ENCODE measurements around the gene INSRR.

DNA sequence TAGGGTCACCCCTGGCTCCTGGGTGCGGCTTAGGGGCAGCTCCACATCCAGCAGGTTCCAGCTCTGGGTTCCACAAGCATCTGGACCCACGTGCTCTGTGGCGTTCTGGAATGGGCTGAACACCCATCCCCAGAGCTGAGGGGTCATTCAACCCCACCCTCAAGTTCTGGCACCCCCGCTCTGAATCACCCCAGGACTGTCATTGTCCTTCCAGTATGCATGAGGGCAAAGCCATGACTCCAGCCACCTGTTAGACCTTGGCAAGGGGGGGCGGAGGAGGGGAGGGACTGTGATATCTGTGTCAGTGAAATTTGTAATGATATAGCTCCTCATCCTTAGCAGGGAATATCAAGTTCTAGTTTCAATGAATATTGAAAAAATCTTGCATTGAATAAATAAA is 12.3 kb downstream of the INSRR start:
- TF ChIP-seq POLR2A (IDR thresholded peaks at IDR 0.05): no peak
- TF ChIP-seq, protein P1, sequence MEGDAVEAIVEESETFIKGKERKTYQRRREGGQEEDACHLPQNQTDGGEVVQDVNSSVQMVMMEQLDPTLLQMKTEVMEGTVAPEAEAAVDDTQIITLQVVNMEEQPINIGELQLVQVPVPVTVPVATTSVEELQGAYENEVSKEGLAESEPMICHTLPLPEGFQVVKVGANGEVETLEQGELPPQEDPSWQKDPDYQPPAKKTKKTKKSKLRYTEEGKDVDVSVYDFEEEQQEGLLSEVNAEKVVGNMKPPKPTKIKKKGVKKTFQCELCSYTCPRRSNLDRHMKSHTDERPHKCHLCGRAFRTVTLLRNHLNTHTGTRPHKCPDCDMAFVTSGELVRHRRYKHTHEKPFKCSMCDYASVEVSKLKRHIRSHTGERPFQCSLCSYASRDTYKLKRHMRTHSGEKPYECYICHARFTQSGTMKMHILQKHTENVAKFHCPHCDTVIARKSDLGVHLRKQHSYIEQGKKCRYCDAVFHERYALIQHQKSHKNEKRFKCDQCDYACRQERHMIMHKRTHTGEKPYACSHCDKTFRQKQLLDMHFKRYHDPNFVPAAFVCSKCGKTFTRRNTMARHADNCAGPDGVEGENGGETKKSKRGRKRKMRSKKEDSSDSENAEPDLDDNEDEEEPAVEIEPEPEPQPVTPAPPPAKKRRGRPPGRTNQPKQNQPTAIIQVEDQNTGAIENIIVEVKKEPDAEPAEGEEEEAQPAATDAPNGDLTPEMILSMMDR (IDR thresholded peaks at IDR 0.05): no peak

Measured in body of pancreas (tissue), 4 donors.